Activated T-helper 9 cell treated with anti-CD3 and anti-CD28 coated beads, Interleukin-2, amount 50 U/mL, for 16 hours (primary cell): Measurements from ENCODE around the gene ADCYAP1R1.
"Not testable (repeated sequence)": the region's sequence is repeated elsewhere in the genome, so short reads cannot be mapped to it uniquely, and the experiment has no call there.

Experiments used
- DNase-seq: peaks from one replicate; pipeline ENCODE4 v3.0.0-alpha.2; 2020; ENCODE audit warnings: low read depth

ADCYAP1R1 gene

DNA sequence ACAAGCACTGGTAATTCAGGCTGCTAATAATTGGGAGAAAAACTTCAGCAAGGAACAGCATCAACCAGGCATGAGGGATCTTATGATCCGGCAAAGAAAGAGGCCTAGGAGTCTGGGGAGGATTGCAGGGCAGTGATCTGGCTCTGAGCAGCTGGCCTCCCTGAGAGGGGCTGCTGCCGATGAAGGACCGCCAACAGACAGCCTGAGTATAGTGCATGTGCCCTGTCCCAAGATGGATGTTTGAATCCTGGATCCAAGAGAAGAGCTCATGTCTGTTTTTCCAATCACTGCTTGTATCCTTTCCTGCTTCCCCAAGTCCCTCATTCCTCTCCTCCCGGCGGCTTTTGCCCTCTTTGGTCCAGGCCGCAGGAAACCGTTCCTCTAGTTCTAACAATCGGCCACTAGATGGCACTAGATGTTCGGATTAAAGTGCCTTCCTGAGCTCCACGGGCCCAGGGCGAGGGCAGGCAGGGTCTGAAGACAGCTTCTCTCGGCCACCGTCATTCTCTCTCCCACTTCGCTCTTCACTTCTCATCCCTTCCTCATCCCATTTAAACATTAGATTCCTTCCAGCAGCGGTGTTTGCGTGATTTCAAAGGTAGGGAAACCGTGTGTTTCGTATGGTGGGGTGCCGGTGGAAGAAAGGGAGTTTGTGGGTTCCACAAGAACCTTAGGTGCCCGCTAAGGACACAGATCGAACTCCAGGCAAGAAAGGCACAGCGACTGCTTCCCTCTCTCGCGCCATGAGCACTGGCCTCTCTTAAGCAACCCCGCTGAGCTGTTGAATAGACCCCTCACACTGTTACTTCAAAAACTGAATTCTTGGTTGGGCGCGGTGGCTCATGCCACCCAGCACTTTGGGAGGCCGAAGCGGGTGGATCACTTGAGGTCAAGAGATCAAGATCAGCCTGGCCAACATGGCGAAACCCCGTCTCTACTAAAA lies 82.4 kb downstream of the ADCYAP1R1 start:
- DNase-seq: no peak

DNA sequence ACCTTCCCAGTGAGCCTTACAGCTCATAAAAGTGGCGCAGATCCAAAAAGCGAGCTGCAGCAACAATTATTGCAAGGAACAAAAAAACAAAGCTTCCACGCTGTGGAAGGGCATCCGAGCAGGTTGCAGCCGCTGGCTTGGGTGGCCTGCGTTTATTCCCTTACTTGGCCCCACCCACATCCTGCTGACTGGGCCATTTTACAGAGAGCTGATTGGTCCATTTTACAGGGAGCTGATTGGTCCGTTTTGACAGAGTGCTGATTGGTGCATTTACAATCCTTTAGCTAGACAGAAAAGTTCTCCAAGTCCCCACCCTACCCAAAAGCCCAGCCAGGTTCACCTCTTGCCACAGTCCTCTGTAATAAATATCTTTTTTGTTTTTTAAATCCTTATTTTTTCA lies 85.1 kb downstream of the ADCYAP1R1 start:
- no peak for DNase-seq

DNA sequence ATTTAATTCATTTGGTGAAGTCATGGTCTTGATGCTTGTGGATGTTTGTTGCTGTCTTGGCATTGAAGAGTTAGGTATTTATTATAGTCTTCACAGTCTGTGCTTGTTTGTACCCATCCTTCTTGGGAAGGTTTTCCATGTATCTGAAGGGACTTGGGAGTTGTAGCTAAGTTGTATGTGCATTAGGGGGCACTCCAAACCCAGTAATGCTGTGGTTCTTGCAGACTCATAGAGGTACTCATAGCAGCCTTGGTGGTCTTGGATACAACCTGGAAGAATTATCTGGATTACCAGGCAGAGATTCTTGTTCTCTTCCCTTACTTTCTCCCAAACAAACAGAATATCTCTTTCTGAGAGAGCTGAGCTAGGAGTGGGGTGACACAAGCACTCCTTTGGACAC lies 93.2 kb downstream of the ADCYAP1R1 start:
- DNase-seq: no peak

DNA sequence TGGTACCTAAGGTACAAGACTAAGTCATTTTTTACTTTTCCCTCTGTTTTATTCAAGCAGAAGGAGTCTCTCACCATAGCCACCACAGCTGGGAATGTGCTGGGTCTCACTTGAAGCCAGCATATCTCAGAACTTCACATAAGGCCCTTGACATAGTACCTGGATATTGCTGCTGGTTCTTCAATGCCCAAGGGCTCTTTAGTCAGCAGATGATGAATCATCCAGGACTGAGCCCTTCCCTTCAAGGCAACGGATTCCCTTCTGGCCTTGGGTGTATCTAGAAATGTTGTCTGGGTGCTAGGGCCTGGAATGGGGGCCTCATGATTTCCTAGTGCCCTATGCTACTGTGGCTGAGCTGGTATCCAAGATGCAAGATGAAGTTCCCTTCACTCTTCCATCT lies 93.9 kb downstream of the ADCYAP1R1 start:
- no peak for DNase-seq

DNA sequence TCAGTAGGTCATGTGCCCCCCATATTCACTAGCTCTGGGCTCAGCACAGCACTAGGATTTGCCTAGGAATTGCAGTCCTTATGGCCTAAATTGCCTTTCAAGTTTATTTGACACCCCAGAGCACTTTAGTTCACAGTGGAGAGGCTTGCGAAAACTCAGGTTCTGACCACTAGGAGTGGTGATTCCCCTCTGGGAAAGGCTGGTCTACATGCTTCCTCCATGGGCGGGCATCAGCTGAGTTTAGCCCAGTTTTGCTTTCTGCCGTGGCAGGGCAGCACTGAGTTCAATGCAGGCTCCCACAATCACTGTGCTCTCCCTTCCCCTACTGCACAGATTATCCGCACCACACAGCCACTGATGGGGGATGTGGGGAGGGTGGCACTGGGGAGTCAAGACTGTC lies 94.4 kb downstream of the ADCYAP1R1 start:
- DNase-seq: no peak

DNA sequence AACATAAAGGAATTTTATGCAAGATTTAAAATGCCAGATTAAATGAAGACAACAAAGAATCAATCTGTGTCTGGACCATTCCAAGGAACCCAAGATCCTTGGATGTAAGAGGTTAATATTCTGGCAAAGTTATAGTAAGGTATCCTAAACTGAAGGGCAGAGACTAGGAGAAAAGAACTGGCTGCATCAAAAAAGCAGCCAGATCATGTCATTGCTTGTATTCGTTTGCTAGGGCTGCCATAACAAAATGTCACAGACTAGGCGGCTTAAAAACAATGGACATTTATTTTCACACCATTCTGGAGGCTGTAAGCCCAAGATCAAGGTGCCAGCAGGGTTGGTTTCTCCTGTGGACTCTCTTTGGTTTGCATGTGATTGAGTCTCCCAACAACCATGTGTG lies 99.7 kb downstream of the ADCYAP1R1 start:
- no peak for DNase-seq

DNA sequence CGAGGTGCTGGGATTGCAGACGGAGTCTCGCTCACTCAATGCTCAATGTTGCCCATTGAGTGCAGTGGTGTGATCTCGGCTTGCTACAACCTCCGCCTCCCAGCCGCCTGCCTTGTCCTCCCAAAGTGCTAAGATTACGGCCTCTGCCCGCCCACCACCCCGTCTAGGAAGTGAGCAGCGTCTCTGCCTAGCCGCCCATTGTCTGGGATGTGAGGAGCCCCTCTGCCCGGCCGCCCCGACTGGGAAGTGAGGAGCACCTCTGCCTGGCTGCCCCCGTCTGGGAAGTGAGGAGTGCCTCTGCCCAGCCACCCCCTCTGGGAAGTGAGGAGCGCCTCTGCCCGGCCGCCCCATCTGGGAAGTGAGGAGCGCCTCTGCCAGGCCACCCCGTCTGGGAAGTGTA lies 101.2 kb downstream of the ADCYAP1R1 start:
- DNase-seq: not testable (repeated sequence)

DNA sequence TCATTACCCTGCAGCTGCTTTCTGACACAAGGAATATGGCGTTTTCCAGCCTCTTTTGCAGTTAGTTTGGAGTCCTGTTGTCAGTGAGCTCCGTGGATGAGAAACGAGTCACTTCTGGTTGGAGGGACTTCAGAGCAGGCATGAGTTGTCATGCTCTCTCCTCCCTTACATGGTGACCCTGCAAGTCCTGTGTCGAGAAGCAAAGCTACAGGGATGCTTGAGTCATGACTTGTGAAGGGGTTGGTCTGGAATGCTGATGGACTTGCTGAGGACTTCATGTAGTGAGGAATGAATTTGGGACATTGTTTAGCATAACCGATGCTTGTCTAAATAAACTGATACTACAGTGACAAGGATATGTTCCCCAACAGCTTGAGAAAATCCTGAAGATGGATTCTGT lies 108.8 kb downstream of the ADCYAP1R1 start:
- no peak for DNase-seq
